ENCODE data around the gene MAP3K12.
"Not testable (repeated sequence)": the region's sequence is repeated elsewhere in the genome, so short reads cannot be mapped to it uniquely, and the experiment has no call there.

Gene MAP3K12

GRCh38 chr12:53467082-53467481 lies 32.2 kb downstream of the MAP3K12 start:
- DNase-seq (ENCODE audit: low spot score) = no peak

- DNase-seq (ENCODE audit: low spot score) = no peak
These were observed 32.6 kb downstream of the MAP3K12 start for GRCh38 chr12:53466640-53467039.

GRCh38 chr12:53465679-53466078 lies 33.6 kb downstream of the MAP3K12 start:
- DNase-seq (ENCODE audit: low spot score) = no peak

- DNase-seq (ENCODE audit: low spot score) = no peak
These were observed 34.4 kb downstream of the MAP3K12 start for GRCh38 chr12:53464685-53465418.

GRCh38 chr12:53463802-53464560 lies 35.3 kb downstream of the MAP3K12 start:
- no peak for DNase-seq (ENCODE audit: low spot score)

GRCh38 chr12:53462935-53463334 lies 36.3 kb downstream of the MAP3K12 start:
- no peak for DNase-seq (ENCODE audit: low spot score)

GRCh38 chr12:53461591-53461990 lies 37.7 kb downstream of the MAP3K12 start:
- DNase-seq (ENCODE audit: low spot score) = no peak

- DNase-seq (ENCODE audit: low spot score) = no peak
These were observed 38.2 kb downstream of the MAP3K12 start for GRCh38 chr12:53461059-53461458.

- DNase-seq (ENCODE audit: low spot score) = no peak
These were observed 40.2 kb downstream of the MAP3K12 start for GRCh38 chr12:53459097-53459496.

GRCh38 chr12:53456654-53457366 lies 42.4 kb downstream of the MAP3K12 start:
- DNase-seq (ENCODE audit: low spot score) = no peak

GRCh38 chr12:53454707-53455106 lies 44.6 kb downstream of the MAP3K12 start:
- no peak for DNase-seq (ENCODE audit: low spot score)

GRCh38 chr12:53453953-53454640 lies 45.2 kb downstream of the MAP3K12 start:
- no peak for DNase-seq (ENCODE audit: low spot score)

- DNase-seq (ENCODE audit: low spot score) = peak; percentile 64
These were observed 46.8 kb downstream of the MAP3K12 start for GRCh38 chr12:53452159-53453077.

GRCh38 chr12:53451661-53452158 lies 47.5 kb downstream of the MAP3K12 start, which contains the start of gene PCBP2:
PCBP2 (plus strand) TSS chr12:53452102; CDS start chr12:53454801, 2,699 bp downstream.
- DNase-seq (ENCODE audit: low spot score) = peak; percentile 99

- DNase-seq (ENCODE audit: low spot score) = no peak
These were observed 48.3 kb downstream of the MAP3K12 start for GRCh38 chr12:53450936-53451335.

- not testable (repeated sequence) for DNase-seq (ENCODE audit: low spot score)
These were observed 54.5 kb downstream of the MAP3K12 start for GRCh38 chr12:53444593-53445325.

- no peak for DNase-seq (ENCODE audit: low spot score)
These were observed 55.3 kb downstream of the MAP3K12 start for GRCh38 chr12:53443955-53444354.

- peak; percentile 100 for DNase-seq (ENCODE audit: low spot score)
These were observed 58.0 kb downstream of the MAP3K12 start, which contains the start of gene PRR13 for GRCh38 chr12:53441040-53441833. PRR13 (plus strand) TSS chr12:53441734; CDS start chr12:53442715, 981 bp downstream.

- DNase-seq (ENCODE audit: low spot score) = not testable (repeated sequence)
These were observed 59.7 kb downstream of the MAP3K12 start for GRCh38 chr12:53439582-53439981.

Data from activated CD4-positive, alpha-beta T cell treated with anti-CD3 and anti-CD28 coated beads, Interleukin-2, Interleukin-4, amounts not matched to agents 100 ng/mL and 50 ng/mL, durations not matched to agents 16 hours and 8 hours (primary cell).